Measurements from ENCODE around the gene ZNF506.

GRCh38 chr19:19750842-19751790 lies 70.4 kb downstream of the ZNF506 start:
- TF ChIP-seq CTCF (IDR thresholded peaks at IDR 0.05; ENCODE audit: insufficient read depth, low read length) (no peak), POLR2AphosphoS5 (IDR thresholded peaks at IDR 0.05; ENCODE audit: low read depth) (no peak), REST (IDR thresholded peaks at IDR 0.05; ENCODE audit: insufficient replicate concordance, low read depth) (no peak), GABPA (IDR thresholded peaks at IDR 0.05; ENCODE audit: low read depth) (no peak)

All from HL-60 (cell line).